BE2C (cell line): ENCODE measurements around the gene PCSK9.

Source experiments
- DNase-seq: peaks from one replicate; pipeline ENCODE4 v3.0.0-alpha.2; 2020
- H3K27me3 ChIP-seq: fragments of 250-450 bp; sonication (Bioruptor Pico); 2 replicates; pipeline ENCODE4 v1.5.1; 2020; ENCODE audit warnings: mild to moderate bottlenecking
- H3K36me3 ChIP-seq: fragments of 250-450 bp; sonication (Bioruptor Pico); 2 replicates; pipeline ENCODE4 v1.5.1; 2020; ENCODE audit warnings: mild to moderate bottlenecking
- H3K4me1 ChIP-seq: fragments of 250-450 bp; sonication (Bioruptor Pico); 2 replicates; pipeline ENCODE4 v1.5.1; 2020
- H3K4me3 ChIP-seq: 2 replicates; pipeline ENCODE4 v1.5.1; 2011; ENCODE audit warnings: low read depth, low read length
- H3K9me3 ChIP-seq: fragments of 250-450 bp; sonication (Bioruptor Pico); 2 replicates; pipeline ENCODE4 v1.5.1; 2020
- CTCF ChIP-seq: IDR thresholded peaks from 2 replicates; pipeline ENCODE4 v1.5.1; 2012; ENCODE audit warnings: mild to moderate bottlenecking, low read depth, low read length

The PCSK9 gene

GRCh38 chr1:55074455-55074854, 35.1 kb downstream of the PCSK9 start:
- Histone ChIP-seq H3K27me3 (no peaks in the 10 kb centered on the region), H3K9me3 (no peaks in the 10 kb centered on the region), H3K4me3 (no peak overlapping the region), H3K36me3 (peaks cover 6% of the 10 kb centered on the region), H3K4me1 (no peaks in the 10 kb centered on the region)
- DNase-seq: no peak
- no peak for TF ChIP-seq CTCF

- peaks cover 6% of the 10 kb centered on the region for H3K36me3 ChIP-seq
Measured at GRCh38 chr1:55076356-55076755, 37.0 kb downstream of the PCSK9 start.

GRCh38 chr1:55078470-55078869, 39.1 kb downstream of the PCSK9 start:
- no peak for DNase-seq
- Histone ChIP-seq H3K4me3 (no peak overlapping the region), H3K27me3 (no peaks in the 10 kb centered on the region), H3K36me3 (no peaks in the 10 kb centered on the region; the same call in none of the 2 replicates), H3K9me3 (no peaks in the 10 kb centered on the region), H3K4me1 (no peaks in the 10 kb centered on the region)
- TF ChIP-seq CTCF: no peak

More at GRCh38 chr1:55076356-55076755, 37.0 kb downstream of the PCSK9 start:
- Histone ChIP-seq H3K9me3 (no peaks in the 10 kb centered on the region), H3K4me3 (no peak overlapping the region), H3K4me1 (no peaks in the 10 kb centered on the region), H3K27me3 (no peaks in the 10 kb centered on the region)
- no peak for DNase-seq
- TF ChIP-seq CTCF: no peak

GRCh38 chr1:55079651-55080050, 40.3 kb downstream of the PCSK9 start:
- TF ChIP-seq CTCF: no peak
- Histone ChIP-seq H3K4me1 (no peaks in the 10 kb centered on the region), H3K27me3 (no peaks in the 10 kb centered on the region), H3K4me3 (no peak overlapping the region), H3K36me3 (no peaks in the 10 kb centered on the region; the same call in none of the 2 replicates), H3K9me3 (no peaks in the 10 kb centered on the region)
- no peak for DNase-seq

- Histone ChIP-seq H3K27me3 (no peaks in the 10 kb centered on the region), H3K4me1 (no peaks in the 10 kb centered on the region), H3K9me3 (no peaks in the 10 kb centered on the region), H3K4me3 (no peak overlapping the region), H3K36me3 (no peaks in the 10 kb centered on the region; the same call in none of the 2 replicates)
- DNase-seq: no peak
- TF ChIP-seq CTCF: no peak
Measured at GRCh38 chr1:55081188-55081904, 42.0 kb downstream of the PCSK9 start.

GRCh38 chr1:55081905-55082296, 42.6 kb downstream of the PCSK9 start:
- no peak for TF ChIP-seq CTCF
- Histone ChIP-seq H3K4me1 (no peaks in the 10 kb centered on the region), H3K9me3 (no peaks in the 10 kb centered on the region), H3K27me3 (no peaks in the 10 kb centered on the region), H3K36me3 (no peaks in the 10 kb centered on the region; the same call in none of the 2 replicates), H3K4me3 (no peak overlapping the region)
- DNase-seq: no peak
